Esophagus (tissue), 2 donors: ENCODE data around the gene MARCKS. TPM values are rescaled to one million over a fixed set of nuclear protein-coding genes. Genes with fewer than 3 reads are reported as not detected.

ENCODE experiments used
- polyA plus RNA-seq, 2 donors: library from polyadenylated mRNA; stranded (reverse); fragments of 200-250 nt; gene quantifications; one replicate each; pipeline ENCODE4 v1.2.3, GENCODE V29; 2013
- donor health status: healthy with polysubstance abuse.
- donor health status: Bipolar disorder and iron deficiency.

MARCKS gene
- polyA plus RNA-seq, 2 donors = 27.9 to 33.0 TPM

Other genes starting within 250 kb of the MARCKS start
- gene HDAC2, start 113.8 kb downstream of the MARCKS start, polyA plus RNA-seq = 10 to 100 TPM; 34.0 to 61.4 TPM